ENCODE data around the gene PSTPIP1.

The PSTPIP1 gene

DNA sequence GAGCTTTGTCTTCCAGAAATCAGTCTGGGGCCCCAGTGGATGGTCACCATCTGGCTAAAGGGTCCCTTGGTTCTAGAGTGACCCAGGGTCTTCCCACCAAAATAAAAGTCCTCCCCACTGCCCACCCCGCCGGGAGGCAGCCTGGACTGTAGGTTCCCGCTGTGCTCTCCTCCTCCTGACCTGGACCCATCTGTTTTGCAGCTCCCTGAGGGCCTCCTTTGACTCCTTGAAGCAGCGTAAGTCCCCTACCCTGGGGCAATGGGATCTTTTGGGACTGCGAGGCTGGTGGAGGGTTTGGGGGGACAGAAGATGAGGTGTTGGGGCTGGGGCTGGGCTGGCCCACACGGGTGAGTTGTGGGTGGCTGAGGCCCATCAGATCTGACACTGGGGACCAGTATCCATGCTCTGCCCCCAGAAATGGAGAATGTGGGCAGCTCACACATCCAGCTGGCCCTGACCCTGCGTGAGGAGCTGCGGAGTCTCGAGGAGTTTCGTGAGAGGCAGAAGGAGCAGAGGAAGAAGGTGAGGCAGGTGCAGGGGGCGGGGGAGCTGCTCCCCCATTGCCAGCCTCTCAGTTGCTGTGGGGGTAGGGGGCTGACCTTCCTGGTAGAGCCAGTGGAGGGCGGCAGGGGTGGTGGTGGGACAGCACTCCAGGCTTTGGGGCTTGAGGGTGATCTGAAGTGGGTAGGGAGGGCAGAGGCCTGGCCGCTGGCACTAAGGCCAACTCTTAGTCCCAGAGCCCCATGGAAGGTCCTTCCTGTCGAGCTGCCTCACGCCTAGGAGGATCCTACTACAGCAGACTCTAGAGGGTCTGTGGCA lies 30.4 kb downstream of the PSTPIP1 start:
- TF ChIP-seq, protein P1, sequence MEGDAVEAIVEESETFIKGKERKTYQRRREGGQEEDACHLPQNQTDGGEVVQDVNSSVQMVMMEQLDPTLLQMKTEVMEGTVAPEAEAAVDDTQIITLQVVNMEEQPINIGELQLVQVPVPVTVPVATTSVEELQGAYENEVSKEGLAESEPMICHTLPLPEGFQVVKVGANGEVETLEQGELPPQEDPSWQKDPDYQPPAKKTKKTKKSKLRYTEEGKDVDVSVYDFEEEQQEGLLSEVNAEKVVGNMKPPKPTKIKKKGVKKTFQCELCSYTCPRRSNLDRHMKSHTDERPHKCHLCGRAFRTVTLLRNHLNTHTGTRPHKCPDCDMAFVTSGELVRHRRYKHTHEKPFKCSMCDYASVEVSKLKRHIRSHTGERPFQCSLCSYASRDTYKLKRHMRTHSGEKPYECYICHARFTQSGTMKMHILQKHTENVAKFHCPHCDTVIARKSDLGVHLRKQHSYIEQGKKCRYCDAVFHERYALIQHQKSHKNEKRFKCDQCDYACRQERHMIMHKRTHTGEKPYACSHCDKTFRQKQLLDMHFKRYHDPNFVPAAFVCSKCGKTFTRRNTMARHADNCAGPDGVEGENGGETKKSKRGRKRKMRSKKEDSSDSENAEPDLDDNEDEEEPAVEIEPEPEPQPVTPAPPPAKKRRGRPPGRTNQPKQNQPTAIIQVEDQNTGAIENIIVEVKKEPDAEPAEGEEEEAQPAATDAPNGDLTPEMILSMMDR (IDR thresholded peaks at IDR 0.05): no peak
- peaks cover 19 to 26% of the 10 kb centered on the region in 2 experiments for H3K4me1 ChIP-seq (ENCODE audit: control insufficient read depth in 1 of 2, insufficient read depth in 1 of 2, low read depth in 1 of 2, low read length in 1 of 2)
- H3K36me3 ChIP-seq: peaks cover 100% of the 10 kb centered on the region
- H3K9me3 ChIP-seq: no peaks in the 10 kb centered on the region
- H3K4me3 ChIP-seq (ENCODE audit: low read depth in 1 of 2, low read length in 1 of 2): no peak overlapping the region
- no peaks in the 10 kb centered on the region for H3K27me3 ChIP-seq
- H3K27ac ChIP-seq: peak overlapping the region; percentile 94

GRCh38 chr15:77025941-77026411 lies 31.1 kb downstream of the PSTPIP1 start:
- peak overlapping the region; percentile 94 for H3K27ac ChIP-seq

GRCh38 chr15:77026501-77027110 lies 31.7 kb downstream of the PSTPIP1 start:
- Histone ChIP-seq H3K27me3 (no peaks in the 10 kb centered on the region), H3K4me3 (ENCODE audit: low read depth in 1 of 2, low read length in 1 of 2) (no peak overlapping the region), H3K9me3 (no peaks in the 10 kb centered on the region), H3K27ac (peak overlapping the region; percentile 94), H3K4me1 (ENCODE audit: control insufficient read depth in 1 of 2, insufficient read depth in 1 of 2, low read depth in 1 of 2, low read length in 1 of 2) (peaks cover 5 to 13% of the 10 kb centered on the region in 2 experiments), H3K36me3 (peaks cover 100% of the 10 kb centered on the region)
- TF ChIP-seq, protein P1 (IDR thresholded peaks at IDR 0.05): no peak

More at GRCh38 chr15:77025941-77026411, 31.1 kb downstream of the PSTPIP1 start:
- TF ChIP-seq, protein P1 (IDR thresholded peaks at IDR 0.05): no peak
- Histone ChIP-seq H3K4me3 (ENCODE audit: low read depth in 1 of 2, low read length in 1 of 2) (no peak overlapping the region), H3K4me1 (ENCODE audit: control insufficient read depth in 1 of 2, insufficient read depth in 1 of 2, low read depth in 1 of 2, low read length in 1 of 2) (peaks cover 12 to 19% of the 10 kb centered on the region in 2 experiments), H3K27me3 (no peaks in the 10 kb centered on the region), H3K36me3 (peaks cover 100% of the 10 kb centered on the region), H3K9me3 (no peaks in the 10 kb centered on the region)

DNA sequence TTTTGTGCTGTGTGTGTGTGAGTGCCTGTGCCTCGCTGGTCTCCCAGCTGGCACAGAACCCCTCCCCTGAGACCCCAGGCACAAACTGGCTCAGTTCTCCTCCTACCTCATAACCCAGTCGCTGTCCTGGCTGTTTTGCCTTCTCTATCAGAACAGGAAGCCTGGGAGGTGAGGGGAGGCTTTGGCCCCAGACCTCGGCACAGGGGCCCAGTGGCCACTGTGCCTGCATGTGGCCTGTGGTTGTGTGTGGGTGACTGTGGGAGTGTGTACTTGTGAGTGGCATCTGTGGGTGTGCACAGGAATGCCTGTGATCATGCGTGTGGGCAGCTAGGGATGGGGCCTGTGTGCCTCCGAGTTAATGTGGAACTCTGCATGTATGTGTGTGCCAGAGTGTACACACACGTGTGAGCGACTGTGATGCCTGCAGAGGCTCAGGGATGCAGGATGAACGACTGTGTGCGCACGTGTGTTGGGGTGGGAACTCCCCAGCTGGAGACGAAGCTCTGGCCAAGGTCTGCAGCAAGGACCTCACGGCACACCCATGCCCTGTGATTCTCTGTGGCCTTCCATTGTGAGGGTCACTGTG lies 32.3 kb downstream of the PSTPIP1 start:
- Histone ChIP-seq H3K36me3 (peaks cover 100% of the 10 kb centered on the region), H3K27me3 (no peaks in the 10 kb centered on the region), H3K4me3 (ENCODE audit: low read depth in 1 of 2, low read length in 1 of 2) (no peak overlapping the region), H3K27ac (peak overlapping the region; percentile 94), H3K4me1 (ENCODE audit: control insufficient read depth in 1 of 2, insufficient read depth in 1 of 2, low read depth in 1 of 2, low read length in 1 of 2) (peaks cover 0 to 7% of the 10 kb centered on the region in 2 experiments), H3K9me3 (no peaks in the 10 kb centered on the region)
- TF ChIP-seq, protein P1 (IDR thresholded peaks at IDR 0.05): no peak

- TF ChIP-seq, protein P1 (IDR thresholded peaks at IDR 0.05): no peak
- peaks cover 0 to under 1% of the 10 kb centered on the region in 2 experiments for H3K4me1 ChIP-seq (ENCODE audit: control insufficient read depth in 1 of 2, insufficient read depth in 1 of 2, low read depth in 1 of 2, low read length in 1 of 2)
- no peaks in the 10 kb centered on the region for H3K9me3 ChIP-seq
- H3K4me3 ChIP-seq (ENCODE audit: low read depth in 1 of 2, low read length in 1 of 2): no peak overlapping the region
- peaks cover 100% of the 10 kb centered on the region for H3K36me3 ChIP-seq
- H3K27ac ChIP-seq: no peak overlapping the region
- H3K27me3 ChIP-seq: no peaks in the 10 kb centered on the region
Measured at GRCh38 chr15:77027697-77028450, 32.9 kb downstream of the PSTPIP1 start.
